OCI-LY1 (cell line): ENCODE measurements around the gene HBG1.

Experiments
- EZH2 ChIP-seq: fragments of 200-600 bp; sonication (generic), shearing (Covaris generic); IDR thresholded peaks from 2 replicates; pipeline ENCODE4 v1.8.0; 2017; ENCODE audit warnings: borderline replicate concordance, mixed run types, mild to moderate bottlenecking, antibody characterized with exemption, low read length, moderate library complexity, mixed read lengths
- TF ChIP-seq, protein P1 (sequence below): fragments of 200-600 bp; sonication (generic), shearing (Covaris generic); IDR thresholded peaks from 2 replicates; pipeline ENCODE4 v1.5.1; 2017; ENCODE audit warnings: mild to moderate bottlenecking, antibody characterized with exemption, low read length, moderate library complexity, mixed read lengths

GRCh38 chr11:5245155-5245554 lies 4.5 kb downstream of the HBG1 start:
- TF ChIP-seq, protein P1, sequence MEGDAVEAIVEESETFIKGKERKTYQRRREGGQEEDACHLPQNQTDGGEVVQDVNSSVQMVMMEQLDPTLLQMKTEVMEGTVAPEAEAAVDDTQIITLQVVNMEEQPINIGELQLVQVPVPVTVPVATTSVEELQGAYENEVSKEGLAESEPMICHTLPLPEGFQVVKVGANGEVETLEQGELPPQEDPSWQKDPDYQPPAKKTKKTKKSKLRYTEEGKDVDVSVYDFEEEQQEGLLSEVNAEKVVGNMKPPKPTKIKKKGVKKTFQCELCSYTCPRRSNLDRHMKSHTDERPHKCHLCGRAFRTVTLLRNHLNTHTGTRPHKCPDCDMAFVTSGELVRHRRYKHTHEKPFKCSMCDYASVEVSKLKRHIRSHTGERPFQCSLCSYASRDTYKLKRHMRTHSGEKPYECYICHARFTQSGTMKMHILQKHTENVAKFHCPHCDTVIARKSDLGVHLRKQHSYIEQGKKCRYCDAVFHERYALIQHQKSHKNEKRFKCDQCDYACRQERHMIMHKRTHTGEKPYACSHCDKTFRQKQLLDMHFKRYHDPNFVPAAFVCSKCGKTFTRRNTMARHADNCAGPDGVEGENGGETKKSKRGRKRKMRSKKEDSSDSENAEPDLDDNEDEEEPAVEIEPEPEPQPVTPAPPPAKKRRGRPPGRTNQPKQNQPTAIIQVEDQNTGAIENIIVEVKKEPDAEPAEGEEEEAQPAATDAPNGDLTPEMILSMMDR = no peak
- TF ChIP-seq EZH2 = no peak
